ENCODE data around the gene RSU1. TPM values are rescaled to one million over a fixed set of nuclear protein-coding genes. Genes with fewer than 3 reads are reported as not detected.
"Not testable (repeated sequence)": the region's sequence is repeated elsewhere in the genome, so short reads cannot be mapped to it uniquely, and the experiment has no call there.

Gene RSU1
- total RNA-seq, 1 donor from 2014 or later = 46.9 TPM

DNA sequence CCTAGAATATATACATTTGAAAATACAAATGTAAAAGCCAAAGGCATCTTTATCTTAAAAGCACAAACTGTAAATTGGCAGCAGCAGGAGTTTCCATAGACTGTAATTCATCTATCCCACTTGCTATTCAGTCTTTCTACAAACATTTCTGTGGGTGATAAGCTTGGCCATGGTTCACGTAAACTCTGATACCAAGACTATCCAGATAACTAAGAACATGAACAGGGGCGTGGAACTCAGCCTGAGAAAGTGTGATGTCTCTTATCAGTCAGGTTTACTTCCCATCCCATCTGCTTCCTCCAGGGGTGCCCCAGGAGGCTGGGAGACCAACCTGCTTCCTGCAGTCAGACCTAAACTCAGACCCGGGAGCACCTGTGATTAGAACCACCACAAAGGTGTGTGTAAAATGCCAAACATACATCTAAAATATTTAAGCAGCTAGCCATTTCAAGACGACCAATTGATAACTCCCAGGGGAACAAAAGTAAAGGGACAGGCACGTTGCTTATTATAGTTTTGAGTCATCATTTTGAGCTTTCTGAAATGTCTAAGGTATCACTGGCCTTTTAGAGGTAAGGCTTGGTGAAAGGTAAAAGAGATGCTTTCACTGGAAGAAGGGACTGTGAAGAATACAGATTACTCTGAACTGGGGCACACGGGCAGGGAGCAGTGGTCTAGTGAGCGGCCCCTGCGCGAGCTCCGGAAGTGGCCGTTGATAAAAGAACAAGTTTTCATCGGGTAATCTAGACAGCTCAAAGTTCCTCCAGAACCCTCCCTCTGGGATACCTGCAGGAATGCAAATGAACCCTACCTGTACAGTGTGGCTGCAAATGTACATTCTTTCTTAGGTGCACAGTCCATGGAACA is 51.5 kb downstream of the RSU1 start:
- DNase-seq (ENCODE audit: low read depth) = no peak
- TF ChIP-seq, protein P1, sequence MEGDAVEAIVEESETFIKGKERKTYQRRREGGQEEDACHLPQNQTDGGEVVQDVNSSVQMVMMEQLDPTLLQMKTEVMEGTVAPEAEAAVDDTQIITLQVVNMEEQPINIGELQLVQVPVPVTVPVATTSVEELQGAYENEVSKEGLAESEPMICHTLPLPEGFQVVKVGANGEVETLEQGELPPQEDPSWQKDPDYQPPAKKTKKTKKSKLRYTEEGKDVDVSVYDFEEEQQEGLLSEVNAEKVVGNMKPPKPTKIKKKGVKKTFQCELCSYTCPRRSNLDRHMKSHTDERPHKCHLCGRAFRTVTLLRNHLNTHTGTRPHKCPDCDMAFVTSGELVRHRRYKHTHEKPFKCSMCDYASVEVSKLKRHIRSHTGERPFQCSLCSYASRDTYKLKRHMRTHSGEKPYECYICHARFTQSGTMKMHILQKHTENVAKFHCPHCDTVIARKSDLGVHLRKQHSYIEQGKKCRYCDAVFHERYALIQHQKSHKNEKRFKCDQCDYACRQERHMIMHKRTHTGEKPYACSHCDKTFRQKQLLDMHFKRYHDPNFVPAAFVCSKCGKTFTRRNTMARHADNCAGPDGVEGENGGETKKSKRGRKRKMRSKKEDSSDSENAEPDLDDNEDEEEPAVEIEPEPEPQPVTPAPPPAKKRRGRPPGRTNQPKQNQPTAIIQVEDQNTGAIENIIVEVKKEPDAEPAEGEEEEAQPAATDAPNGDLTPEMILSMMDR (conservative IDR thresholded peaks at IDR 0.05; ENCODE audit: low read depth, low read length) = no peak
- H3K4me3 ChIP-seq (ENCODE audit: low read depth, low read length) = no peak overlapping the region

DNA sequence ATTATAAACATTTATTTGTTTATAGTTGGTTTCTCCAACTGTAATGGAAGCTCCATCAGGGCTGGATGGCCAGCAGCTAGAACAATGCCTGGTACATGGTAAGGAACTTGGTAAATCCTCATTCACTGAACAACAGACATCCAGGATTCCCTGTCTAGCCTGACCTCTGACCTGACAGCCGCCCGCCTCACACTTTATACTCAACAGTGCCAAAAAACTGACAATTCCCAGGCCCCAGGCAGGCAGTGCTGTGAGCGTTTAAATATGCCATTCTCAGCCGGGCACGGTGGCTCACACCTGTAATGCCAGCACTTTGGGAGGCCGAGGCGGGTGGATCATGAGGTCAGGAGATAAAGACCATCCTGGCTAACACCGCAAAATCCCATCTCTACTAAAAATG is 55.9 kb downstream of the RSU1 start:
- no peak for DNase-seq (ENCODE audit: low read depth)
- TF ChIP-seq, protein P1 (conservative IDR thresholded peaks at IDR 0.05; ENCODE audit: low read depth, low read length) = no peak
- no peak overlapping the region for H3K4me3 ChIP-seq (ENCODE audit: low read depth, low read length)

DNA sequence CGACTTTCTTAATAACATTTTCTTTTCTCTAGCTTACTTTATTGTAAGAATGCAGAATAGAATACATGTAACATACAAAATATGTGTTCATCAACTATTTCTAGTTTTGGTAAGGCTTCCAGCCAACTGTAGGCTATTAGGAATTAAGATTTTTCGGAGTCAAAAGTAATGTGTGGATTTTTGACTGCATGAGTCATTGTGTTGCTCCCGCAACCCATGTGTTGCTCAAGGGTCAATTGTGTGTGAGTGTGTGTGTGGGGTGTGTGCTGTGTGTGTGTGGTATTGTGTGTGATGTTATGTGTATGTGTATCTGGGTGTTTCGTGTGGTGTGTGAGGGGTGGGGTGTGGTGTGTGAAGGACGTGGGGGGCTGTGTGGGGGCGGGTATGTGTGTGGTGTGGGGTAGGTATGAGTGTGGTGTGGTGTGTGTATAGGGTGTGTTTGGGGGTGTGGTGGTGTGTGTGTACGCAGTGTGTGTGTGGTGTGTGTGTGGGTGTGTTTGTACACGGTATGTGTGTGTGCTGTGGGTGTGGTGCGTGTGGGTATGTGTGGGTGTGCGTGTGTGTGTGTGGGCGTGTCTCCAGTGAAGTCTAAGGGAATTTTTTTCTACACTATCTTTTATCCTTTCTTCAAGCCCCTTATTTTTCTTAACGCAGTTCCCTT is 60.5 kb downstream of the RSU1 start:
- no peak for DNase-seq (ENCODE audit: low read depth)
- no peak overlapping the region for H3K4me3 ChIP-seq (ENCODE audit: low read depth, low read length)
- TF ChIP-seq, protein P1 (conservative IDR thresholded peaks at IDR 0.05; ENCODE audit: low read depth, low read length) = no peak

DNA sequence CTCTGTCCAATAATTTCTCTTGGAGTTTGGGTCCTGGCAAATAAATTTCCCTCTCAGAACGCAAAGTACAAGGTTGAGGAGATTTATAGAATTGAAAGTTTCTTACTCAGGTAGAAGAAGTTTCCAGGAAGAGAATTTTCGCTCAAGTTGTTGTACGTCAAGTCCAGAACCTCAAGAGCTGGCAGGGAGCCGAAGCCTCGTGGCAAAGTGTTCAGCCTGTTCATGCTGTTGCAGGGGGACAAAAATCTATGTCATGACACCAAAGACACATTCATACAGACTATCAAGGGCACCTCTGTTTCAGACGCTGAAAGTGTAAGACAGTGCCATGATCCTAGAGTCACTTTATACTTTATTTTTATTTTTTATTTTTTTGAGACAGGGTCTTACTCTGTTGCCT is 62.5 kb downstream of the RSU1 start:
- TF ChIP-seq, protein P1 (conservative IDR thresholded peaks at IDR 0.05; ENCODE audit: low read depth, low read length) = no peak
- DNase-seq (ENCODE audit: low read depth) = no peak
- H3K4me3 ChIP-seq (ENCODE audit: low read depth, low read length) = no peak overlapping the region

DNA sequence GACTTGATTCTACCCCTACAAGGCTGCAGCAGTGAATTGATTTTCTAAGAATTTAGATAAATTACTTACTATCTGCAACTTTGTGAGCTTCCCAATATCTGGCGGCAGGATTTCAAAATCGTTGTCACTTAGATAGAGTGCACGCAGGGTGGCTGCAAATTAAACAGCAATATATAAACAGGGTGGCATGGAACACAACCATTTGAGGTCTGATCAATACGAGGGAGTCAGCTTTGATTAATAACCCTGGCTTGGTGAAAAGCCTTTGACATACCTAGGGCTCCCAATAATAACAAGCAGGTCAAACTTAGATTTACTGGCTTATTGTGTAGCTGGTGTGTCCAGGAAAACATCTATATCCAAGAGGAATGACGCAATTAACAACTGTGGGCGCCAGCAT is 64.4 kb downstream of the RSU1 start:
- H3K4me3 ChIP-seq (ENCODE audit: low read depth, low read length) = not testable (repeated sequence)

DNA sequence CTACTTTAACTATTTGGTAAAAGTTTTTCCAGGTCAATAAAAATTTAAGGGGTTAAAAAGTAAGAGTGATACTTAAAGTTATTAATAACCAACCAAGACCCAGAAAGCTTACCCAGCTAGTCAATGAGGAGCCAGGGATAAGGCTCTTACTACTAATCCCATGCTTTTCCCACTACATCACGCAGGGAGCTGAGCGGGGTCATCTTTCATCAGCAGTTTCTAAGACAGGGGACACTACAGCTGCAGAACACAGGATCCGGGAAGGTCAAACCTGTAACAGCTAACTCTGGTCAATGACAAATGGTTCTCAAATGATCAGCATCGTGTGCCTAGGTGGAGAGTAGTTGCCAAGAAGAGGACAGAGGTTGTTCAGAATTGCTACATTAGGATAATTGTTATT is 65.1 kb downstream of the RSU1 start:
- no peak overlapping the region for H3K4me3 ChIP-seq (ENCODE audit: low read depth, low read length)
- TF ChIP-seq, protein P1 (conservative IDR thresholded peaks at IDR 0.05; ENCODE audit: low read depth, low read length) = no peak
- DNase-seq (ENCODE audit: low read depth) = no peak

More for the DNA sequence above, 64.4 kb downstream of the RSU1 start:
- DNase-seq (ENCODE audit: low read depth) = not testable (repeated sequence)

DNA sequence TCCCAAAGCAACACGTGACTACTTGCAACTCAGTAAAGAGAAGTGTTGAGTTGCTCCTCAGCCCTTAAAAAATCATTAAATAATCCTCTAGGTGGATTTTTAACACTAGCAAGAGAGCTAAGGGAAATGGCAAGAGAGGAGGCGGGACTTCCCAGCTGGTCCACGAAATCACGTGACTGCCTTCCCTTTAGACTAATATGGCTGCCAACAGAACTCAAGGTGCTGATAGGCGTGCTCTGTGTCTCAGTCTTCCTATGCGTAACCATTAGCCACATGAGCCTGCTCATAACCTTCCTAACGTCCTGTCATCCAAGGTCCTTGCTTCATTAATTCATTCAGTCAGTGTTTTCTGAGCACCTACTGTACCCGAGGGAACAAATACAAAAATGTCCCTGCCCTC is 66.0 kb downstream of the RSU1 start:
- TF ChIP-seq, protein P1 (conservative IDR thresholded peaks at IDR 0.05; ENCODE audit: low read depth, low read length) = no peak

More for the DNA sequence above, 66.0 kb downstream of the RSU1 start:
- H3K4me3 ChIP-seq (ENCODE audit: low read depth, low read length) = no peak overlapping the region
- no peak for DNase-seq (ENCODE audit: low read depth)
